Measurements from ENCODE around the gene PLXNB2.

Gene PLXNB2

DNA sequence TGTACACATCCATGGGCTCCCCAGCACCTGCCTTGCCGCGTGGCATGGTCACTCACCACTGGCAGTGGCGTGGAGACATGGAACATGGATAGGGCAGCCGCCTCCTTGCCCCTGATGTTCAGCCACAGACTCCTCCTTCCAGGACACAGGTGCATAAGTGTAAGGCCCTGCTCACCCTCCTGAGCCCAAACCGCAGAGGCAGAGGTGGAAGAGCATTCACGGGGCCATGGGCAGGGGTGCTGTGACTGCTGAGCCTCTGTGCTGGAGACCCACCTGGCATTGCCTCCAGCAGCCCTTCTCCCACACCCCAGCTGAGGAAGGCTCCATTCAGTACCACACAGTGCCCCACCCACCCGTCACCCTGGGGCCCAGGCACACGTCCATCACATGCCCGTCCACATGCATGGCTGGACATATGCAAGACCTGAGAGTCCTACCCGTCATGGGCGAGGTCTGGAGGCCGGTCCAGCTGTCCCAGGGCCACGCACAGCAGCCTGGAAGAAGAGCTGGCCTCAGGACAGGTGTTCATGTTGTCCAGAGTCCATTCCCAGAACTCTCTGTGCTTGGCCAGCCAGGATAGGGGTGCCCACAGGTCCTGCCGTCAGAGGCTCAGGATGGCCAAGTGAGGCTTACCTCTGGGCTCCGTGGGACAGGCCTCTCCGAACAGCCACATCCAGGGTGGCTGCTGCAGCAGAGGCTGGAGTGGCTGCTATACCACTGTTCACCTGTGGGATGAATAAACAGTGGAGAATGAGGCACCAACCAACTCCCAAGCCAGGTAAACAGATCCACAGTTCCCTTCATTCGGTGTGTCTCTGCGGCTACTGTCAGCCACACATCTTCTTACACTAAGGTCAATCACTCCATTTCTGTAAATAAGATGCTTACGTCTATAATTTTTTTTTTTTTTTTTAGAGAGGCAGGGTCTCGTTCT, 60.9 kb downstream of the PLXNB2 start:
- no peak for DNase-seq (ENCODE audit: low read depth in 2 of 2)
- peak overlapping the region in 1 of 2 donors; percentile 99 for H3K4me3 ChIP-seq (replicated peaks in 1 of 2; ENCODE audit: low read depth in 2 of 2, low read length in 2 of 2)

DNA sequence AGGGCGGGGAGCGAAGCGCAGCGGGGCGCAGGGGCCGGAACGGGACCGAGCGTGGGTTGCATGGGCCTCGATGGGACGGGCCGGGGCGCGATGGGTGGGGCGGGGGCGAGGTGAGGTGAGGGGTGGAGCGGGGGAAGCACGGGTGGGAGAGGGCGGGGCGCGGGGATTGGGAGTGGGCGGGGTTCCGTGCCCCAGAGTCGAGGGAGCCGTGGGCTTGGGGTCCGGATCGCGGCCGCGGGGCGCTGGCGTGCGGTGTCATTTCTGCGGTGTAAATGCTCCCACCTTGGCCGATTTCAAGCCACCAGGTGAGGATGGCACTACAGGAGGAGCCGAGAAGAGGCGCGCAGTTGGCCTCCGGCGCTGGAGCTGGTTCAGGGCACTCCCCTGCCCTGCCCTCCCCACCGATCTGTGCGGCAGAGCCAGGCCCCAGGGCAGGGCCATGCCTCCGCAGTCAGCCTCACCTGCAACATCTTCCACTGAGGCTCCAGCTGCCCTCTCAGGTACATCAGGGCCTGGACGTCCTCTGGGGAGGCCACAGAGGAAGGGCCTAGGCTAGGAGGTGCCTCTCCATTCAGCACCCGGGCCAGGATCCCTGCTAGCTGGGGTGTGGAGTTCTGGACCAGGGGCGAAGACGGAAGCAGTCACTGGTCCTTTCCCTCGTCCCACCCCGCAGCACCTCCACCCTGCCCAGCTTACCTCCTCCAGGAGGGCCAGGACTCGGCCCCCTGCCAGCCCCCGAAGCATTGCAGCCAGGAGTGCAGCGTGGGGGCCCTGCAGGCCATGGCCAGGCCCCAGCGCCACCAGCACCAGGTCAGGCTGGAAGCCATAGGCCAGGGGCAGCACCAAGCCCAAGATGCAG, 62.0 kb downstream of the PLXNB2 start:
- DNase-seq (ENCODE audit: low read depth in 2 of 2) = no peak
- H3K4me3 ChIP-seq (replicated peaks in 1 of 2; ENCODE audit: low read depth in 2 of 2, low read length in 2 of 2) = peak overlapping the region; percentile 99
- TF ChIP-seq, protein P1, sequence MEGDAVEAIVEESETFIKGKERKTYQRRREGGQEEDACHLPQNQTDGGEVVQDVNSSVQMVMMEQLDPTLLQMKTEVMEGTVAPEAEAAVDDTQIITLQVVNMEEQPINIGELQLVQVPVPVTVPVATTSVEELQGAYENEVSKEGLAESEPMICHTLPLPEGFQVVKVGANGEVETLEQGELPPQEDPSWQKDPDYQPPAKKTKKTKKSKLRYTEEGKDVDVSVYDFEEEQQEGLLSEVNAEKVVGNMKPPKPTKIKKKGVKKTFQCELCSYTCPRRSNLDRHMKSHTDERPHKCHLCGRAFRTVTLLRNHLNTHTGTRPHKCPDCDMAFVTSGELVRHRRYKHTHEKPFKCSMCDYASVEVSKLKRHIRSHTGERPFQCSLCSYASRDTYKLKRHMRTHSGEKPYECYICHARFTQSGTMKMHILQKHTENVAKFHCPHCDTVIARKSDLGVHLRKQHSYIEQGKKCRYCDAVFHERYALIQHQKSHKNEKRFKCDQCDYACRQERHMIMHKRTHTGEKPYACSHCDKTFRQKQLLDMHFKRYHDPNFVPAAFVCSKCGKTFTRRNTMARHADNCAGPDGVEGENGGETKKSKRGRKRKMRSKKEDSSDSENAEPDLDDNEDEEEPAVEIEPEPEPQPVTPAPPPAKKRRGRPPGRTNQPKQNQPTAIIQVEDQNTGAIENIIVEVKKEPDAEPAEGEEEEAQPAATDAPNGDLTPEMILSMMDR (IDR thresholded peaks at IDR 0.05; ENCODE audit: low read depth, low read length) = no peak

More for the DNA sequence above, 60.9 kb downstream of the PLXNB2 start:
- TF ChIP-seq, protein P1 (IDR thresholded peaks at IDR 0.05; ENCODE audit: low read depth, low read length) = peak; percentile 5

DNA sequence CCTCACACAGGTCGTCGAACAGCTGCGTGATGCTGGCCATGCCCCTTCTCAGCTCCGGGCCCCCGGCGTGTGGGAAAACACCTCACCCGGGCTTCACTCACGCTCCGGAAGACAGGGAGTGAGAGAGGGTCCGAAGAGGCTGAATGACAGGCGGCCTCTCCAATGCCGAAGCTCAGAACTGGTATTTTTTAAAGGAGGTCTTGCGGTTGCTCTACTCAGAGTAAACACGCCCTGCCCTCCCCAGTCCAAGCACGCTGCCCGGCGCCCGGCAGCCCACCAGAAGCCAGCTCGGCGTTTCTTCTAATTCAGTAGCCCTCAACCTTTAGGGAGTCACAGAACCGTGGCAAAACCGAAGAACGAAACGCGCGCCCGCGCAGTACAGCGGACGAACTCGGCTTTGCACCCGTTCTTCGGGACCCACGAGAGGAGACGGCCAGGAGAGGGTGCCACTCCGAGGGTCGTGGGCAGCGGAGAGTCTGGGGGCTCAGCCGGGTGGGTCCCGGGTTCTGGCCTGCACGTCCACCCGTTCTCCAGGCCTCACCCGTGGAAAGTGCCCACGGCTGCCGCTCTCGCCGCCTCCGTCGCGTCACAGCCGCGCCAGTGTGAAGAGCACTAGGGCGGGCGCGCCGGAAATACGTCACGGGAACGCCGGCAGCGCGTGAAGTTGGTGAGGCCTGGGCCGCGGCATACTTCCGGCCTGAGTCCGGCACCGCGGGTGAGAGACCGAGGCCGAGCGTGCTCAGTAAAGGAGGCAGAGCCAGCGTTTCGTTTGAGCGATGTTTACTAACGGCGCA, 62.8 kb downstream of the PLXNB2 start, which contains the start of gene TUBGCP6:
Gene TUBGCP6, minus strand, starts transcription at position 604 of the 794 bp plus-strand sequence. Its CDS starts 564 bp downstream, at position 40.
- TF ChIP-seq, protein P1 (IDR thresholded peaks at IDR 0.05; ENCODE audit: low read depth, low read length) = peak; percentile 37
- peak; percentile 90 to 92 for DNase-seq (ENCODE audit: low read depth in 2 of 2)
- peak within 1 kb of the TSS; percentile 99 for H3K4me3 ChIP-seq (replicated peaks in 1 of 2; ENCODE audit: low read depth in 2 of 2, low read length in 2 of 2)

DNA sequence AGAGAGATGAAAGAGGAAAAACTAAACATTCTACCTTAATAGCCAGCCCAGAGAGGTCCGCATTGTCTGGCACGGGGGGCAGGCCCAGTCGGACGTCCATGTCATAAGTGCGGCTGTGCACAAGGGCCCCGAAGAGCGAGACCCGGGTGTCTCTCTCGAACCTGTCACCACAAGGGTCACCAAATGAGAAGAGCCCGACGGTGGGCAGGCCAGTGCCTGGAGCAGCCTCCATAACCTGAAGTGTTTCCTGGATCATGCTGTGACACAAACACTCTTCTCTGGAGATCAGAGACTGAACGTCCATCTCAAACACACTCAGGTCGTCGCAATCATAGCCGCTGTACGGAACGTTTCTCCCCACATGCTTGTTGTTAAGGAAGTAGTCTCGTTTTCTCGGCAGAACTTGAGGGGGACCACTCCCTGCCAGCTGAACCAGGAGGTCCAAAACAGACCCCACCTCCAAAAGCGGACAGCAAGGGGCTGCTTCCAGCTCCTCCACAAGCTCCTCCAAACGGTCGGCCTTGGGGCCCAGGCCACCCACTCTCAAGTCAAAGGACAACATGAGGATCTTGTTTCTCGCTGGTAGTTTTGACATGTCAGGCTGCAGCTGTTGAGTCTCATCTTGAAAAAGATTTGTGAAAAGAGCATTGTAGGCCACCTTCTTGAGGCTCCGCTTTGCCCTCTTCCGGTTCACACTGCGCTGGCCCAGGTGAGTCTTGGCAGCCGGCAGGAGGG, 63.6 kb downstream of the PLXNB2 start:
- TF ChIP-seq, protein P1 (IDR thresholded peaks at IDR 0.05; ENCODE audit: low read depth, low read length) = no peak
- no peak for DNase-seq (ENCODE audit: low read depth in 2 of 2)
- H3K4me3 ChIP-seq (replicated peaks in 1 of 2; ENCODE audit: low read depth in 2 of 2, low read length in 2 of 2) = peak overlapping the region; percentile 99

DNA sequence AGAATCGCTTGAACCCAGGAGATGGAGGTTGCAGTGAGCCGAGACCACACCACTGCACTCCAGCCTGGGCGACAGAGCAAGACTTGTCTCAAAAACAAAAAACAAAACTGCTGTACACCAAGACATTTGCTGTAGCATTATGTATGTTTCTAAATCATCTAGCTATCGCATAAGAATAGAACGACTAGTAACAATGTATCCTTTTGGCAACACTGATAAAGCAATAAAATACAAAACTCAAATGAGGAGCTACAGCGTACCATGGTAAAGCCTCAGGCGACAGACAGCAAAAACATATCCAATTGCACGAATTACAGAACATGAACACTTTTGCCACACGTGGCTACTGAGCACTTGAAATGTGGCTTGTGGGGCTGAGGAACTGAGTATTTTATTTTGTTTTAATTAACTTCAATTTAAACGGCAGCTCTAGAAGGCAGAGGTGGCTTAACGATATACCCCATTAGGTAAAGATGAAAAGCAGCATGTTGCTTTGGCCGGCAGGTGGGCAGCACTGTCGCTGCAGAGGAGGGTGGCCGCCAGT, 65.0 kb downstream of the PLXNB2 start:
- TF ChIP-seq, protein P1 (IDR thresholded peaks at IDR 0.05; ENCODE audit: low read depth, low read length) = no peak
- H3K4me3 ChIP-seq (replicated peaks in 1 of 2; ENCODE audit: low read depth in 2 of 2, low read length in 2 of 2) = peak overlapping the region; percentile 30 to 45

More for the DNA sequence above, 65.0 kb downstream of the PLXNB2 start:
- DNase-seq (ENCODE audit: low read depth in 2 of 2) = no peak

Measured in cardiac fibroblast (primary cell).